ENCODE measurements around the gene VASN. TPM values are rescaled to one million over a fixed set of nuclear protein-coding genes. Genes with fewer than 3 reads are reported as not detected.

VASN gene
- total and polyA plus RNA-seq, 9 of the 15 experiments (the other 6 are each of a cell fraction or from before 2014, with no cell fraction given), result 0.01 to 2.5 (median 0.41) TPM; not detected in 1

DNA sequence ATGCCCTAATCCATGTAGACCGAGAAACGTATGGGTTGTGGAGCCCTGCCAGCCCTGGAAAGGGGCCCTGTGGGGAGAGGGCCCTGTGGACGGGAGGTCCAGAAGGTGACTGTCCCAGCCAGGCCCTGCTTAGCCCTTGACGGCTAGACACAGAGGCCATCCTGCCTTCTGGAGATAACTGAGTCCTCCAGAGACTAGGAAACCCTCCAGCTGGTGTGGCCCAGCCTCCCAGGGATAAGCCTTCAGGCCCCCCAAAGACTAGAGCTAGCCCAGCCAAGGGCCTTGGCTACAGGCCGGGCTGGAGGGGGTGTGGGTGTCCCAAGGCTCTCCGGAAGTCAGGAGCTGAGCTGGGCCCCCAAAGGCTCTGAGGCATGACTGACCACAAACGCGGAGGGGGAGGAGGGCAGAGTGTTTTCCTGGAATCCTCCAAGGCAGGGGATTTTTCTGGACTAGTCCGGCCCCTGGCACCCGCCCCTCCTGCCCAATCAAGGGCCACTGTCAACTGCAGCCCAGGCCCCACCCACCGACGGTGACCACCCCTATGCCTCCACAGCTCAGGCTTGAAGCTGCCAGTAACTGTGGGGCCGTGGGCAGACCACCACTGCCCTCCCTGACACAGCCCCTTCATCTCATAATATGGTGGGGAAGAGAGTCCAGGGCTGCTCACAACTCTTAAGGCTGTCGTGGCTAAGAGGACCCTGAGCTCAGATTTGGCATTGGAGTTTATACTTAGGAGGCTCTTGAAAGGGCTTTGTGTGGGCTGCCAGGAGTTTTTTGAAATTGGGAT, 885 bp upstream of the VASN start (continued):
- no peak for TF ChIP-seq KLF10 (CRISPR knock-in tag; IDR thresholded peaks at IDR 0.05)
- no peak for TF ChIP-seq ZNF507 (tag; conservative IDR thresholded peaks at IDR 0.05)
- no peak for TF ChIP-seq SIRT6 (IDR thresholded peaks at IDR 0.05; ENCODE audit: low read depth, low read length)
- no peak for TF ChIP-seq PCBP2 (IDR thresholded peaks at IDR 0.05; ENCODE audit: low read depth, low read length, poor library complexity, severe bottlenecking)
- no peak for TF ChIP-seq GATAD2A (IDR thresholded peaks at IDR 0.05)
- TF ChIP-seq STAT5B (CRISPR knock-in tag; IDR thresholded peaks at IDR 0.05), result no peak
- TF ChIP-seq, protein P1, sequence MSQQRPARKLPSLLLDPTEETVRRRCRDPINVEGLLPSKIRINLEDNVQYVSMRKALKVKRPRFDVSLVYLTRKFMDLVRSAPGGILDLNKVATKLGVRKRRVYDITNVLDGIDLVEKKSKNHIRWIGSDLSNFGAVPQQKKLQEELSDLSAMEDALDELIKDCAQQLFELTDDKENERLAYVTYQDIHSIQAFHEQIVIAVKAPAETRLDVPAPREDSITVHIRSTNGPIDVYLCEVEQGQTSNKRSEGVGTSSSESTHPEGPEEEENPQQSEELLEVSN (IDR thresholded peaks at IDR 0.05; ENCODE audit: borderline replicate concordance in 1 of 2, extremely low read depth in 1 of 2, insufficient read depth in 1 of 2, insufficient read length in 1 of 2, low read depth in 1 of 2, low read length in 1 of 2, poor library complexity in 1 of 2, severe bottlenecking in 1 of 2), result peak in 1 of 2 experiments; percentile 12
- no peak for TF ChIP-seq TAF9B (IDR thresholded peaks at IDR 0.05; ENCODE audit: partially characterized antibody)
- TF ChIP-seq, protein P2, sequence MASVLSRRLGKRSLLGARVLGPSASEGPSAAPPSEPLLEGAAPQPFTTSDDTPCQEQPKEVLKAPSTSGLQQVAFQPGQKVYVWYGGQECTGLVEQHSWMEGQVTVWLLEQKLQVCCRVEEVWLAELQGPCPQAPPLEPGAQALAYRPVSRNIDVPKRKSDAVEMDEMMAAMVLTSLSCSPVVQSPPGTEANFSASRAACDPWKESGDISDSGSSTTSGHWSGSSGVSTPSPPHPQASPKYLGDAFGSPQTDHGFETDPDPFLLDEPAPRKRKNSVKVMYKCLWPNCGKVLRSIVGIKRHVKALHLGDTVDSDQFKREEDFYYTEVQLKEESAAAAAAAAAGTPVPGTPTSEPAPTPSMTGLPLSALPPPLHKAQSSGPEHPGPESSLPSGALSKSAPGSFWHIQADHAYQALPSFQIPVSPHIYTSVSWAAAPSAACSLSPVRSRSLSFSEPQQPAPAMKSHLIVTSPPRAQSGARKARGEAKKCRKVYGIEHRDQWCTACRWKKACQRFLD (CRISPR knock-in tag; IDR thresholded peaks at IDR 0.05), result no peak
- TF ChIP-seq ARHGAP35 (IDR thresholded peaks at IDR 0.05; ENCODE audit: partially characterized antibody), result no peak
- no peak for TF ChIP-seq HDAC8 (tag; IDR thresholded peaks at IDR 0.05)
- TF ChIP-seq CBFB (CRISPR knock-in tag; IDR thresholded peaks at IDR 0.05), result no peak
- no peak; the same call in 1 of the 2 replicates for TF ChIP-seq EGR1 (conservative IDR thresholded peaks at IDR 0.05)
- TF ChIP-seq HCFC1 (IDR thresholded peaks at IDR 0.05; ENCODE audit: low read depth, low read length), result no peak
- TF ChIP-seq ZNF239 (CRISPR knock-in tag; IDR thresholded peaks at IDR 0.05), result 0 out of 2 replicates have a peak, but pooled peaks have one; percentile 12
- no peak for TF ChIP-seq SNIP1 (IDR thresholded peaks at IDR 0.05; ENCODE audit: low read depth)
- TF ChIP-seq EHMT2 (IDR thresholded peaks at IDR 0.05), result no peak
- no peak for TF ChIP-seq HNRNPL (IDR thresholded peaks at IDR 0.05; ENCODE audit: low read depth, low read length)
- TF ChIP-seq, protein P3, sequence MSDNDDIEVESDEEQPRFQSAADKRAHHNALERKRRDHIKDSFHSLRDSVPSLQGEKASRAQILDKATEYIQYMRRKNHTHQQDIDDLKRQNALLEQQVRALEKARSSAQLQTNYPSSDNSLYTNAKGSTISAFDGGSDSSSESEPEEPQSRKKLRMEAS (CRISPR knock-in tag; IDR thresholded peaks at IDR 0.05), result no peak
- no peak for TF ChIP-seq ZSCAN29 (IDR thresholded peaks at IDR 0.05)
- TF ChIP-seq TARDBP (IDR thresholded peaks at IDR 0.05), result no peak
- no peak for TF ChIP-seq ELF4 (CRISPR knock-in tag; IDR thresholded peaks at IDR 0.05)
- no peak for TF ChIP-seq ZFP30 (CRISPR knock-in tag; IDR thresholded peaks at IDR 0.05; ENCODE audit: borderline replicate concordance)
- no peak for TF ChIP-seq E2F3 (CRISPR knock-in tag; IDR thresholded peaks at IDR 0.05)
- TF ChIP-seq, protein P4, sequence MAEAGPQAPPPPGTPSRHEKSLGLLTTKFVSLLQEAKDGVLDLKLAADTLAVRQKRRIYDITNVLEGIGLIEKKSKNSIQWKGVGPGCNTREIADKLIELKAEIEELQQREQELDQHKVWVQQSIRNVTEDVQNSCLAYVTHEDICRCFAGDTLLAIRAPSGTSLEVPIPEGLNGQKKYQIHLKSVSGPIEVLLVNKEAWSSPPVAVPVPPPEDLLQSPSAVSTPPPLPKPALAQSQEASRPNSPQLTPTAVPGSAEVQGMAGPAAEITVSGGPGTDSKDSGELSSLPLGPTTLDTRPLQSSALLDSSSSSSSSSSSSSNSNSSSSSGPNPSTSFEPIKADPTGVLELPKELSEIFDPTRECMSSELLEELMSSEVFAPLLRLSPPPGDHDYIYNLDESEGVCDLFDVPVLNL (CRISPR knock-in tag; IDR thresholded peaks at IDR 0.05; ENCODE audit: low read depth), result no peak
- no peak for TF ChIP-seq MCM7 (IDR thresholded peaks at IDR 0.05)
- TF ChIP-seq ZC3H8 (IDR thresholded peaks at IDR 0.05), result no peak
- peak; percentile 29 for TF ChIP-seq CHD4 (IDR thresholded peaks at IDR 0.05; ENCODE audit: insufficient read depth, insufficient replicate concordance, low read depth, low read length, poor library complexity, severe bottlenecking)

Measured in K562 (cell line).